ENCODE data around the gene PDE11A. TPM values are rescaled to one million over a fixed set of nuclear protein-coding genes. Genes with fewer than 3 reads are reported as not detected.

The PDE11A gene
- total RNA-seq, 1 donor from 2014 or later = not detected

GRCh38 chr2:177670791-177671535, 401.6 kb downstream of the PDE11A start:
- DNase-seq (ENCODE audit: low read depth in 2 of 2) = no peak

GRCh38 chr2:177669625-177670330, 402.8 kb downstream of the PDE11A start:
- DNase-seq (ENCODE audit: low read depth in 2 of 2) = peak in 1 of 2 donors; percentile 84

- DNase-seq (ENCODE audit: low read depth in 2 of 2) = no peak
Measured at GRCh38 chr2:177669201-177669600, 403.4 kb downstream of the PDE11A start.

GRCh38 chr2:177668617-177669016, 404.0 kb downstream of the PDE11A start:
- DNase-seq (ENCODE audit: low read depth in 2 of 2) = no peak

DNA sequence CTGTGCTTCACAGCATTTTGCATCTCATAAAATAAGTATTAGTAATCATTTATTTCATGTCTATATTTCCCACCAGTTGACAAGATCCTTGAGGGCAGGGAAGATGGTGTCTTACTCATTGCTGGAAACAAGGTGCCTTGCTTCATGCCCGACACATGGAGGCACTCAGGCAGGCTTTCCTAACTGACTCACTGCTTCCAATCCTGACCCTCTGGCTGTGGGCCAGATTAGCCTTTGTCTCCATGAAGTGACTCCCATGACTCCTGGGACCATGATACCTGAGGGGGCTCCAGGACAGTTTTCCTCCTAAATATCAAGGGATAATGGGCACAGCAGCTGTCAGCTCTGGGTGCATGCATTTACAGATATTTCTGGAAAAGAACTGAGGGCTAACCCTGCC, 405.0 kb downstream of the PDE11A start:
- DNase-seq (ENCODE audit: low read depth in 2 of 2) = peak in 1 of 2 donors; percentile 41

DNA sequence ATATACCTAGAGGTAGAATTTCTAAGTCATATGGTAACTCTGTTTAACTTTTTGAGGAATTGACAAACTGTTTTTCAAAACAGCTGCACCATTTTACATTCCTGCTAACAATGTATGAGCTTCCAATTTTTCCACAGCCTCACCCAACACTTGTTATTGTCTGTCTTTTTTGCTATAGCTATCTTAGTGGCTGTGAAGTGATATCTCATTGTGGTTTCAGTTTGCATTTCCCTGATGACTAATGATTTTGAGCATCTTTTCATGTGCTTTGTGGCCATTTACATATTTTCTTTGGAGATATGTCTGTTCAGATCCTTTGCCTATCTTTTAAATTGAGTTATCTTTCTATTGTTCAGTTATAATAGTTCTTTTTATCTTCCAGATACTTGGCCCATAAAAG, 406.2 kb downstream of the PDE11A start:
- DNase-seq (ENCODE audit: low read depth in 2 of 2) = peak in 1 of 2 donors; percentile 54

- no peak for DNase-seq (ENCODE audit: low read depth in 2 of 2)
Measured at GRCh38 chr2:177665948-177666347, 406.6 kb downstream of the PDE11A start.

- DNase-seq (ENCODE audit: low read depth in 2 of 2) = no peak
Measured at GRCh38 chr2:177665328-177665727, 407.2 kb downstream of the PDE11A start.

- DNase-seq (ENCODE audit: low read depth in 2 of 2) = no peak
Measured at GRCh38 chr2:177662895-177663294, 409.7 kb downstream of the PDE11A start.

- DNase-seq (ENCODE audit: low read depth in 2 of 2) = no peak
Measured at GRCh38 chr2:177660742-177661141, 411.8 kb downstream of the PDE11A start.

DNA sequence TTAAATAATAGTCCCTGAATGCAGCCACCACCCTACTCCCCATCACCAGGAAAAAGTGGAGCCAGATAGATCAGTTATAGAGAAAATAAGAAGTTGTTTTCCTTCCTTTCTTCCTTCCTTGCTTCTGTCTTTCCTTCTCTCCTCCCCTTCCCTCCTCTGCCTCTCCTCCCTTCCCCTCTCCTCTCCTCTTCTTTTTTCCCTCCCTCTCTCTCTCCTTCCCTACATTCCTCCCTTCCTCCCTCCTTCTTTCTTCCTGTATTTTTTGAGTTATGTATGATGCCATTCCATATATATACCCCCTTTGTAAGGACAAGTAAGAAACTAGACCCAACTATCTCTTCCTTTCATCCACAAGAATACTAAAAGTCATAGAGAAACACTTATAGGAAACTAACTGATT, 414.3 kb downstream of the PDE11A start:
- DNase-seq (ENCODE audit: low read depth in 2 of 2) = no peak

- DNase-seq (ENCODE audit: low read depth in 2 of 2) = peak in 1 of 2 donors; percentile 78
Measured at GRCh38 chr2:177651833-177652232, 420.7 kb downstream of the PDE11A start.

- no peak for DNase-seq (ENCODE audit: low read depth in 2 of 2)
Measured at GRCh38 chr2:177649568-177650518, 422.7 kb downstream of the PDE11A start.

DNA sequence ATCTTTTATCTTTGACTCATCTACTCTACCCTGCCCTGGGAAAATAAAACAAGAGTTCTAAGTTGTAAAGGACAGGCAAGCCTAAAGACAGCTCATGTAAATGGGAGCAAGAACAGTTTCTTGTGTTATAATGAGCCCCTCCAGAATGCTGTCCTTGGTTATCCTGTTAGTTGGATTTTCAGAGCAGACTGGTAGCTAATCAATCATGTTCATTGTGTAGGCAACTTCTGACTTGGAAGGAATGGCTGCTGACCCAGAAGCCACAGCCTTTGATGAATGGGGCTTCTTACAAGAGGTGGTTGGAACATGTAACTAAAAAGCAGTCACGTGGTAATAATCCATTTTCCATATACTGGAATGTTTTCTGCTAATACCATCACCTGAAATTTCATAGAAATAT, 425.8 kb downstream of the PDE11A start:
- DNase-seq (ENCODE audit: low read depth in 2 of 2) = no peak

- DNase-seq (ENCODE audit: low read depth in 2 of 2) = no peak
Measured at GRCh38 chr2:177646241-177646640, 426.3 kb downstream of the PDE11A start.

DNA sequence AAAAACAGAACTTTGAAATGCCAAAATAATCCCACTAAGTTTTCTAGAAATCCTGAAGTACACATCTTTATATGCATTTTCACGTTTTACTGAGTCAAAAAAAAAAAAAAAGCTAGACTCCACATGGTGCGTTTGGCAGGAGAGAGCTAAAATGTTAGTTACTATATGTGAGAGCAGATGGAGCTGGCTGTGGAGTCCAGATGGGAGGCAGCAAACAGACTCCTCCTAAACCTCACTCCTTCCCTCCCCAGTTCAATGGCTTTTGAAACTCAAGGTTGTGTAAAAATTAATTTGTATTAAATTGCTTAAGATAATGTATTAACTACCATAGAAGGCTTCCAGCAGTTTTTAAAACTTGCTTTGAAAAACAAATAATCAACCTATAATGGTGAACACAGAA, 431.2 kb downstream of the PDE11A start:
- no peak for DNase-seq (ENCODE audit: low read depth in 2 of 2)

DNA sequence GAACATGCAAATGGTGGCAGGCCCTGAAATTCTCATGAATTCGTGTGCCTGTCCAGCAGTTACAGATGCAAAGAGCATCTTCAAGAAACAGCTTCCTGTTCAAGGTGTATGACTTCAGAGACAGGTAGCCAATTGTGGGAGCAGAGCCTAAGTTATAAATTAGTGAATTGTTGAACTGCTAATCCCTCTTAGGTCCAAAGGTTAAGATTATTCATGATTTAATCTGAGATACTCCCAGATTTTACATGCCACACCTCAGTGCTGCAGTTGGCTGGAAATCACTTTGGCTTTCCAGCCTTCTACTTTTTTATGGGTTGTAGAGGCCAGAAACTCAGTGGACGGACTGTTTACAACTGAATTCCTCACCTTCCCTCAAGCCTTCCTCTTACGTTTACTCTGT, 432.2 kb downstream of the PDE11A start:
- DNase-seq (ENCODE audit: low read depth in 2 of 2) = no peak

DNA sequence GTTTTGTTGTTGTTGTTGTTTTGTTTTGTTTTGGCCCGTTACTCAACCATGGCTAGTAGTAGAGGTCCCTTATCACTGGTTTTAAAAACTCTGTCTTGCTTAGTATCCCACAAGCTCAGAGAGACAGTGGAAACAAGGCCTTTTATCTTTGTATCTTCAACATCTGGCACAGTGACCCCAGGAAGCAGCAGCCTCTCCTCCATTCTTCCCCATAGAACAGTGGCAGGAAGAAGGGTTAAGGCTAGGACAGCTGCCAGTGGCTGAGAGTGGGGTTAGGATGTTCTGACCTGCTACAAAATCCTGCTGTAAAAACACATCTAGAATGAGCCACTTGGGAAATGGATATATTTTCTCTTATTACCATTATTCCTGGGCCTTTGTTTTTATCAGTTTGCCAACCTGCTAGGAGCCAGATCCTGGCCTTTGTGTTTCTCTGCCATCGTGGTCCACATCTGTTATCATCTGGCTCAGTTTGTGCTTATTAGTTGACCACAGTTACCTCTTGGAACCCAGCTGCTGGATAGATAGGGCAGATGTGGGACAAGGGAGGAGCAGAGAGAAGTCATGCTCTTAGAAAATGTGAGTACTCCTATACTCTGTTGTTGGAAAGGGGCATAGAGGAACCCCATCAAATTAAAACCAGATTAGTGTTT, 433.2 kb downstream of the PDE11A start:
- peak in 1 of 2 donors; percentile 50 for DNase-seq (ENCODE audit: low read depth in 2 of 2)

DNA sequence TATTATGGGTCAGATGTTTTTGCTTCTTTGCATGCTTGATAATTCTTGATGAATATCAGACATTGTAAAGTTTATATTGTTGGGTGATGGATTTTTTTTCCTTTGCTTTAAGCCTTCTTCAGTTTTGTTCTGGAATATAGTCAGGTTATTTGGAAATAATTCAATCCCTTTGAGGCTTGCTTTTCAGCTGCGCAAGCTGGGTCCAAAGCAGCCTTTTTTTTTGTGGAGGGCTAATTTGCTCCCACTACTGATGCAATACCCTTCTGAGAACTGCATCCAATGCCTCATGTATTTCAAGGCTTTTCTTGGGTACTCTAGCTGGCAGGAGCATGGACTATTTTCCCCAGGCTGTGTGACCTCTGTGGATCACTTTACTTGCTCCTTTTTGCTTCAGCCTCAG, 434.1 kb downstream of the PDE11A start:
- no peak for DNase-seq (ENCODE audit: low read depth in 2 of 2)

DNA sequence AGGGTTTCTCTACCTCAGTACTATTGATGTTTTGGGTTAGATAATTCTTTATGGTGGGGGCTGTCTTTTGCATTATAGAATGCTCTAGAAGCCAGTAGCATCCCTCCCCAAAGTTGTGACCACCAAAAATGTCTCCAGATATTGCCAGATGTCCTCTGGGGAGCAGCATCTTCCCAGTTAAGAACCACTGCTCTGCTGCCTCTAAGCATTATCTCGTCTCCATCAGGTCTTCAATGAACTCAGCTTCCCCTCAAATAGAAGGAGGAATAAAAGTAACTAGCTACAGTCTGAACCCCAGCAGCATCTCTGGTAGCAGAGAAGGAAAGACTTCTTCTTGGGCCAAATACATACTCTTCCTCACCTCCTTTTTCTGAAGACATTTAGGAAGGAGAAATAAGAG, 435.9 kb downstream of the PDE11A start:
- DNase-seq (ENCODE audit: low read depth in 2 of 2) = no peak

DNA sequence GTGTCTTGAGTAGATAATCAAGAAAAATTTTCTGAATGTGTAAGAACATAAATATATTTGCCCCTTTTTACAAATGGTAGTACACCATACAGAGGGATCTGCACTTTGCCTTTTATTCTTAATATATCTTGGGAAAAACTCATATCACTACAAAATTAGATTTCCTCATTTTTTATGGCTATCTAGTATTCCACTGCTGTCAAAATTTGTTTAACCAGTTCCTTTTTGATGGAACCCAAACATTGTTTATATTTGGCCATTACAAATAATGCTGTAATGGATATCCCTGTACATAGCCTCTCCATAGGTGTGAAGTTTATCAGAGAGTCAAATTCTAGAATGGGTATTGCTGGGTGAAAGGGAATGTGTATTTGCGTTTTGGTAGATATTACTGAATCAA, 436.9 kb downstream of the PDE11A start:
- no peak for DNase-seq (ENCODE audit: low read depth in 2 of 2)

Measured in lung microvascular endothelial cell (primary cell).